Liver (tissue), 9 donors: ENCODE results near the gene ST3GAL3. TPM values are rescaled to one million over a fixed set of nuclear protein-coding genes. Genes with fewer than 3 reads are reported as not detected.

Experiments used
- DNase-seq: peaks from one replicate; pipeline ENCODE4 v3.0.0-alpha.2; 2017; ENCODE audit warnings: low spot score
- H3K27ac ChIP-seq, 2 donors: one replicate each; pipeline ENCODE4 v1.7.0; 2013; ENCODE audit warnings: inconsistent platforms in 2 of 2, low read length in 2 of 2, control low read depth in 1 of 2, low read depth in 1 of 2, mild to moderate bottlenecking in 1 of 2
- H3K27me3 ChIP-seq, 4 donors: one replicate each; pipeline versions ENCODE4 v1.6.1 to v1.7.0; 2013; ENCODE audit warnings: low read length in 3 of 4, inconsistent platforms in 1 of 4, mild to moderate bottlenecking in 1 of 4, moderate library complexity in 1 of 4; ENCODE audit not compliant: control insufficient read depth in 4 of 4, insufficient read depth in 4 of 4
- H3K36me3 ChIP-seq, 4 donors: one replicate each; pipeline versions ENCODE4 v1.6.1 to v1.7.0; 2013; ENCODE audit warnings: low read length in 3 of 4, mild to moderate bottlenecking in 3 of 4, low read depth in 1 of 4, moderate library complexity in 1 of 4; ENCODE audit not compliant: control insufficient read depth in 4 of 4, insufficient read depth in 3 of 4
- H3K4me1 ChIP-seq, 4 donors: one replicate each; pipeline versions ENCODE4 v1.6.1 to v1.7.0; 2013; ENCODE audit warnings: low read length in 3 of 4, mild to moderate bottlenecking in 3 of 4, moderate library complexity in 1 of 4; ENCODE audit not compliant: control insufficient read depth in 4 of 4, insufficient read depth in 4 of 4
- H3K4me3 ChIP-seq, 3 donors: one replicate each; pipeline versions ENCODE4 v1.6.1 to v1.7.0; 2013; ENCODE audit warnings: low read length in 3 of 3, control low read depth in 1 of 3, low read depth in 1 of 3, mild to moderate bottlenecking in 1 of 3
- H3K9ac ChIP-seq, 2 donors: one replicate each; pipeline ENCODE4 v1.7.0; 2013; ENCODE audit warnings: low read length in 2 of 2, mild to moderate bottlenecking in 2 of 2, moderate library complexity in 2 of 2, control low read depth in 1 of 2, low read depth in 1 of 2
- H3K9me3 ChIP-seq, 4 donors: one replicate each; pipeline versions ENCODE4 v1.6.1 to v1.7.0; 2013; ENCODE audit warnings: low read length in 3 of 4; ENCODE audit not compliant: control insufficient read depth in 4 of 4
- CTCF ChIP-seq: fragments of 150-350 bp; IDR thresholded peaks from 2 replicates; pipeline ENCODE4 v1.5.1; 2017; ENCODE audit warnings: improper control_type of control experiment, low read depth, low read length; ENCODE audit not compliant: missing input control
- EGR1 ChIP-seq, 2 donors: IDR thresholded peaks; 2 replicates each; pipeline ENCODE4 v1.6.1; 2016 to 2018; ENCODE audit warnings: antibody characterized with exemption in 2 of 2, low read depth in 2 of 2
- FOXA1 ChIP-seq: IDR thresholded peaks from 2 replicates; pipeline ENCODE4 v1.6.1; 2016; ENCODE audit warnings: antibody characterized with exemption
- FOXA2 ChIP-seq: IDR thresholded peaks from 2 replicates; pipeline ENCODE4 v1.6.1; 2016; ENCODE audit warnings: antibody characterized with exemption
- GABPA ChIP-seq, 2 donors: IDR thresholded peaks in 1 of 2; conservative IDR thresholded peaks in 1 of 2; 2 replicates each; pipeline ENCODE4 v1.6.1; 2016; ENCODE audit warnings: antibody characterized with exemption in 2 of 2, mild to moderate bottlenecking in 1 of 2, moderate library complexity in 1 of 2
- HNF4A ChIP-seq, 2 donors: conservative IDR thresholded peaks; 2 replicates each; pipeline ENCODE4 v1.6.1; 2016; ENCODE audit warnings: antibody characterized with exemption in 2 of 2, mild to moderate bottlenecking in 2 of 2
- HNF4G ChIP-seq: IDR thresholded peaks from 2 replicates; pipeline ENCODE4 v1.6.1; 2016; ENCODE audit warnings: antibody characterized with exemption
- JUND ChIP-seq, 2 donors: IDR thresholded peaks; 2 replicates each; pipeline ENCODE4 v1.6.1; 2016; ENCODE audit warnings: antibody characterized with exemption in 2 of 2
- MAX ChIP-seq: IDR thresholded peaks from 2 replicates; pipeline ENCODE4 v1.6.1; 2016; ENCODE audit warnings: antibody characterized with exemption
- NR2F2 ChIP-seq: IDR thresholded peaks from 2 replicates; pipeline ENCODE4 v1.6.1; 2016; ENCODE audit warnings: antibody characterized with exemption
- RAD21 ChIP-seq, 2 donors: IDR thresholded peaks; 2 replicates each; pipeline ENCODE4 v1.6.1; 2016; ENCODE audit warnings: antibody characterized with exemption in 2 of 2, mild to moderate bottlenecking in 2 of 2
- REST ChIP-seq: IDR thresholded peaks from 2 replicates; pipeline ENCODE4 v1.6.1; 2016; ENCODE audit warnings: antibody characterized with exemption, mild to moderate bottlenecking
- RXRA ChIP-seq, 2 donors: IDR thresholded peaks; 2 replicates each; pipeline ENCODE4 v1.6.1; 2017 to 2018; ENCODE audit warnings: antibody characterized with exemption in 2 of 2, mild to moderate bottlenecking in 1 of 2
- SP1 ChIP-seq: IDR thresholded peaks from 2 replicates; pipeline ENCODE4 v1.6.1; 2018; ENCODE audit warnings: antibody characterized with exemption, mild to moderate bottlenecking
- TAF1 ChIP-seq: conservative IDR thresholded peaks from 2 replicates; pipeline ENCODE4 v1.6.1; 2016; ENCODE audit warnings: antibody characterized with exemption, mild to moderate bottlenecking
- ZBTB33 ChIP-seq: IDR thresholded peaks from 2 replicates; pipeline ENCODE4 v1.6.1; 2016; ENCODE audit warnings: antibody characterized with exemption
- WGBS: extraction: QIAGEN DNeasy Blood & Tissue Kit; methylation state at CpG from one replicate; pipeline ENCODE4 v1.1.7; 2013; 5-methylcytosine and 5-hydroxymethylcytosine counted together
- polyA plus RNA-seq, 2 donors: library from polyadenylated mRNA; stranded (reverse) in 1 of 2; unstranded in 1 of 2; fragments of 200-250 nt in 1 of 2; fragments of >200 nt in 1 of 2; fragmentation: Nextera tagmentation in 1 of 2; extraction: Ambion mirVana in 1 of 2; gene quantifications; one replicate each; pipeline versions ENCODE4 v1.2.1 to v1.2.3, GENCODE V29; 2013 to 2015
- total RNA-seq, 2 donors: library from RNA; depleted of rRNA; stranded (reverse); fragments of >200 nt; gene quantifications; one replicate each; pipeline ENCODE4 v1.2.3, GENCODE V29; 2014
- donor health status: healthy.
- donor health status: healthy.
- donor health status: healthy.
- donor health status: healthy.
- donor health status: healthy.

The ST3GAL3 gene
- total and polyA plus RNA-seq, 4 donors: 4.9 to 11.4 (median 8.1) TPM

- no peak for TF ChIP-seq REST
- TF ChIP-seq EGR1 (IDR thresholded peaks at IDR 0.05; ENCODE audit: low read depth in 2 of 2): no peak
- TF ChIP-seq MAX: no peak
- no peak for TF ChIP-seq RAD21 (IDR thresholded peaks at IDR 0.05)
Measured at GRCh38 chr1:43817304-43817939, 110.1 kb downstream of the ST3GAL3 start (continued).

- TF ChIP-seq CTCF: no peak
- no peak for TF ChIP-seq FOXA1
- no peak for TF ChIP-seq MAX
- no peak for TF ChIP-seq HNF4G
- TF ChIP-seq JUND (IDR thresholded peaks at IDR 0.05): no peak
- TF ChIP-seq EGR1 (IDR thresholded peaks at IDR 0.05; ENCODE audit: low read depth in 2 of 2): no peak
- TF ChIP-seq SP1: no peak
- TF ChIP-seq GABPA (IDR thresholded peaks at IDR 0.05 in 1 of 2, conservative IDR thresholded peaks at IDR 0.05 in 1 of 2): no peak
- TF ChIP-seq ZBTB33: no peak
- no peak for TF ChIP-seq HNF4A (conservative IDR thresholded peaks at IDR 0.05)
- no peak for TF ChIP-seq RAD21 (IDR thresholded peaks at IDR 0.05)
- TF ChIP-seq TAF1: no peak
- TF ChIP-seq RXRA (IDR thresholded peaks at IDR 0.05): no peak
- no peak for TF ChIP-seq FOXA2
- TF ChIP-seq NR2F2: no peak
- DNase-seq: no peak
- H3K4me1 ChIP-seq: no peaks in the 10 kb centered on the region
- no peak overlapping the region for H3K4me3 ChIP-seq
- peaks cover 0 to 3% (median 0%) of the 10 kb centered on the region in 4 donors for H3K9me3 ChIP-seq
- H3K36me3 ChIP-seq: peaks cover 0 to 22% (median 13%) of the 10 kb centered on the region in 4 donors
- H3K27ac ChIP-seq: no peak overlapping the region
- H3K9ac ChIP-seq: no peak overlapping the region
- 99% methylated on average over 1 of the region's 1 CpG for WGBS
- H3K27me3 ChIP-seq: no peaks in the 10 kb centered on the region
Measured at GRCh38 chr1:43818691-43819090, 111.4 kb downstream of the ST3GAL3 start.
